Stomach smooth muscle (tissue), 2 donors: ENCODE data around the gene STYXL1.
A peak's percentile ranks its signal among the peaks of the same experiment; 100 is the strongest.
"Not testable (repeated sequence)": the region's sequence is repeated elsewhere in the genome, so short reads cannot be mapped to it uniquely, and the experiment has no call there.

ENCODE experiments used
- H3K27ac ChIP-seq: one replicate; pipeline ENCODE4 v1.7.0; 2013; ENCODE audit warnings: mild to moderate bottlenecking, low read length, inconsistent platforms
- H3K27me3 ChIP-seq, 2 donors: one replicate each; pipeline ENCODE4 v1.7.0; 2013; ENCODE audit warnings: low read length in 2 of 2; ENCODE audit not compliant: insufficient read depth in 2 of 2, control insufficient read depth in 1 of 2
- H3K36me3 ChIP-seq, 2 donors: one replicate each; pipeline ENCODE4 v1.7.0; 2013; ENCODE audit warnings: low read length in 2 of 2; ENCODE audit not compliant: control insufficient read depth in 2 of 2, insufficient read depth in 2 of 2
- H3K4me1 ChIP-seq: one replicate; pipeline ENCODE4 v1.7.0; 2013; ENCODE audit warnings: low read length; ENCODE audit not compliant: control insufficient read depth, insufficient read depth
- H3K4me3 ChIP-seq, 2 donors: one replicate each; pipeline ENCODE4 v1.7.0; 2013; ENCODE audit warnings: low read length in 2 of 2
- H3K9ac ChIP-seq, 2 donors: one replicate each; pipeline ENCODE4 v1.7.0; 2013; ENCODE audit warnings: low read length in 2 of 2, mild to moderate bottlenecking in 1 of 2
- H3K9me3 ChIP-seq, 2 donors: one replicate each; pipeline ENCODE4 v1.7.0; 2013; ENCODE audit warnings: low read length in 2 of 2; ENCODE audit not compliant: control insufficient read depth in 2 of 2
- donor health status: healthy.
- donor health status: Pancreatic carcinoma.

STYXL1 gene

DNA sequence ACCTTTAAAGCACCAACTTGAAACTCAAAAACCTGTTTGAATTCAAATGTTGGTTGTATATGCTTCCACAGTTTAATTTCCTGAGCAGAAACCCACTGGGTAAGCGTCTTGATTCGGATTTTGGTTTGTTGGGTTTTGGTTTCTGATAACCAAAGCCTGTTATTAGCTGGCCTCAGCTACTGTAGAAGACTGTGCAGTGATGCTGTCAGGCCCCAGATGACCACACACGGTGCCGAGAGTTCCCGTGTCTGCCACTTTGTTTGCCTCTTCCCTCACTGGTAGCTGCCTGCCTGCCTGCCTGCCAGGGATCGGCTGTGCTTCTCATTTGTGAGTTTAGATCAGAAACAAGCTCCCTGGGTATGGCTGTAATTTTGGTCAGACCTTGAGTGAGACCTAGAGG, 5.7 kb upstream of the STYXL1 start:
- H3K9ac ChIP-seq, result peak overlapping the region in 1 of 2 donors; percentile 47
- H3K4me1 ChIP-seq, result peaks cover 33% of the 10 kb centered on the region
- H3K9me3 ChIP-seq, result no peaks in the 10 kb centered on the region
- no peaks in the 10 kb centered on the region for H3K27me3 ChIP-seq
- no peak overlapping the region for H3K27ac ChIP-seq
- no peak overlapping the region for H3K4me3 ChIP-seq
- peaks cover 21 to 25% of the 10 kb centered on the region in 2 donors for H3K36me3 ChIP-seq

GRCh38 chr7:76052681-76053080, 4.9 kb upstream of the STYXL1 start:
- not testable (repeated sequence) for H3K9me3 ChIP-seq, H3K27ac ChIP-seq, H3K27me3 ChIP-seq, H3K9ac ChIP-seq, H3K4me3 ChIP-seq
- peaks cover 33% of the 10 kb centered on the region for H3K4me1 ChIP-seq
- H3K36me3 ChIP-seq, result peaks cover 14 to 17% of the 10 kb centered on the region in 2 donors

GRCh38 chr7:76051840-76052239, 4.0 kb upstream of the STYXL1 start:
- no peaks in the 10 kb centered on the region for H3K9me3 ChIP-seq
- peaks cover 6 to 8% of the 10 kb centered on the region in 2 donors for H3K36me3 ChIP-seq
- peaks cover 39% of the 10 kb centered on the region for H3K4me1 ChIP-seq
- no peak overlapping the region for H3K27ac ChIP-seq
- H3K27me3 ChIP-seq, result no peaks in the 10 kb centered on the region
- H3K4me3 ChIP-seq, result no peak overlapping the region
- H3K9ac ChIP-seq, result no peak overlapping the region

DNA sequence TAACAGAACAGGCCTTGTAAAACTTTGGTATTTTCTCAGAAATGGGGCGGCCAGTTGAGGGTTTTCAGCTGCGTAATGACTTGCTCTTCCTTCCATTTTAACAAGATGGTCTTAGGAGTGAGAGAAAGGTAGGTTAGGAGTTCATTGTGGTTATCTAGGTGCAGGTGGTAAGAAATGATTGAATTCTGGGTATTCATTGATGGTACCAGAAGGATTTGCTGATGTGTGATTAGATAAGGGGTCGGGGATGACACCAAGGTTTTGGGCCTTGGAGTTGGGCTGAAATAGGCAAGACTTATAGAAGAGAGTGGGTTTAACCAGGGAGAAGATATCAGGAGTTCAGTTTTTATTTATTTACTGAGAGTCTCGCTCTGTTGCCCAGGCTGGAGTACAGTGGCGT, 2.7 kb upstream of the STYXL1 start:
- no peaks in the 10 kb centered on the region for H3K27me3 ChIP-seq
- no peak overlapping the region for H3K4me3 ChIP-seq
- H3K4me1 ChIP-seq, result peaks cover 46% of the 10 kb centered on the region
- H3K9ac ChIP-seq, result no peak overlapping the region
- H3K36me3 ChIP-seq, result peaks cover 5 to 6% of the 10 kb centered on the region in 2 donors
- H3K27ac ChIP-seq, result no peak overlapping the region
- no peaks in the 10 kb centered on the region for H3K9me3 ChIP-seq

DNA sequence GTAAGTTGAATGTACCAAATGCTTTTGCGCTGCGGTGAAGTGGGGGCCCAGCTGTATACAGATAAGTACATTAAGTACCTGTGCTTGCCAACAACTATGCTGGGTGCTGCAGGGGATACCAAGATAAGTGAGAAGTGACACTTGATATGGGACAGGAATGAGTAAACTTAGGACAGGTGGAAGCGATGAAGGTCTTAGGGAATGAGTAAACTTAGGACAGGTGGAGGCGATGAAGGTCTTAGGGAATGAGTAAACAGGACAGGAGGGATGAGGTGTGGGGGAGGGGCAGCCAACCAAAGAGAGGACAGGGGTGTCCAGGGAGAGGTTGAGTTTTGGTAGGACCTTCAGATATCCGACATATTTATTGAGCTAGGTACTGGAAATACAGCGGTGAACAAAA, 1.5 kb upstream of the STYXL1 start:
- Histone ChIP-seq H3K9me3 (no peaks in the 10 kb centered on the region), H3K36me3 (peaks cover 3 to 6% of the 10 kb centered on the region in 2 donors), H3K9ac (no peak overlapping the region), H3K27me3 (no peaks in the 10 kb centered on the region), H3K27ac (peak overlapping the region; percentile 88), H3K4me1 (peaks cover 42% of the 10 kb centered on the region), H3K4me3 (peak overlapping the region in 1 of 2 donors; percentile 52)

DNA sequence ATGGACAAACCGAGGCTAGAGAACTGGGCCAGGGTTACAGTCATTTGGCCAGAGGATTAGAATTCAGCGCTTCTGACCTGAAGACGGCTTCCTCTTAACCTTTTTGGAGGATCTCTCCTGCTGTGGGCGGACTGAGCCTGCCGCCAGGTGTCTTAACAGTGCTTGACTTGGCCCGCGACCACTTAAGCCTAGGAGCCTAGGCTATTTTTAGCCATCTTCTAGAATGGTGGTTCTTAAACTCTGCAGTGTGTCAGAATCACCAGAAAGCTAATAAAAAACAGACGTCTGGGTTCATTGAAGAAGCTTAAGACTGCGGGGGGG, 828 bp upstream of the STYXL1 start:
- Histone ChIP-seq H3K4me3 (peak overlapping the region; percentile 98), H3K4me1 (peaks cover 36% of the 10 kb centered on the region), H3K36me3 (peaks cover 0 to 6% of the 10 kb centered on the region in 2 donors)

GRCh38 chr7:76047305-76047810, 442 bp downstream of the STYXL1 start:
- no peaks in the 10 kb centered on the region for H3K9me3 ChIP-seq
- peaks cover 0 to 6% of the 10 kb centered on the region in 2 donors for H3K36me3 ChIP-seq
- H3K27me3 ChIP-seq, result no peaks in the 10 kb centered on the region
- peak overlapping the region; percentile 98 for H3K4me3 ChIP-seq
- H3K27ac ChIP-seq, result peak overlapping the region; percentile 88
- H3K4me1 ChIP-seq, result peaks cover 31% of the 10 kb centered on the region
- peak overlapping the region; percentile 98 for H3K9ac ChIP-seq

More for the DNA sequence above, 828 bp upstream of the STYXL1 start:
- Histone ChIP-seq H3K9ac (peak overlapping the region; percentile 98), H3K27ac (peak overlapping the region; percentile 88), H3K27me3 (no peaks in the 10 kb centered on the region), H3K9me3 (no peaks in the 10 kb centered on the region)

- H3K27ac ChIP-seq, result no peak overlapping the region
- H3K4me3 ChIP-seq, result no peak overlapping the region
- peaks cover 21% of the 10 kb centered on the region for H3K4me1 ChIP-seq
- no peaks in the 10 kb centered on the region for H3K27me3 ChIP-seq
- H3K9me3 ChIP-seq, result no peaks in the 10 kb centered on the region
- peaks cover 0 to 4% of the 10 kb centered on the region in 2 donors for H3K36me3 ChIP-seq
- H3K9ac ChIP-seq, result no peak overlapping the region
Observed at GRCh38 chr7:76044375-76044865, 3.4 kb downstream of the STYXL1 start.

- Histone ChIP-seq H3K9ac (no peak overlapping the region), H3K4me1 (peaks cover 3% of the 10 kb centered on the region), H3K27me3 (no peaks in the 10 kb centered on the region), H3K36me3 (peaks cover 0 to 6% of the 10 kb centered on the region in 2 donors), H3K27ac (no peak overlapping the region), H3K4me3 (no peak overlapping the region), H3K9me3 (no peaks in the 10 kb centered on the region)
Observed at GRCh38 chr7:76040126-76040525, 7.7 kb downstream of the STYXL1 start.

DNA sequence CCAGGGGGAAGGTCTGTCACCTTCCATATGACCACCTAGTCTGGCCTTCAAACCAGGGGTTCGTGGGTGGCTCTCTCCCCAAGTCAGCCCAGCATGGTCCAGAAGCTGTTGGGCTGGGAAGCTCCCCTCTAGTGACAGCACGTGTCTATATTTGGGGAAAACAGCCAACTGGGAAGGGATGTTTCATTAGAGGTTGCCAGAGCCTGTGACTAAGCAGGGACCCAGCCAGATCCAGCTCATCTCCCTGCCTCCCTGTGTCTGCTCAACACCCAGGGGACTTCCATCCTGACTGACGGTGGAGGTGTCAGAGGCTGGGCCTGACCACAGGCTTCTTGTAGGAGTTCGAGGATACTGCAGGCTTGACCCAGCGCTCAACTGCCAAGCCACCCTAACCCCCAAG, 10.5 kb downstream of the STYXL1 start:
- no peaks in the 10 kb centered on the region for H3K9me3 ChIP-seq
- no peaks in the 10 kb centered on the region for H3K27me3 ChIP-seq
- peaks cover 0 to 6% of the 10 kb centered on the region in 2 donors for H3K36me3 ChIP-seq
- H3K4me3 ChIP-seq, result no peak overlapping the region
- H3K9ac ChIP-seq, result no peak overlapping the region
- no peak overlapping the region for H3K27ac ChIP-seq
- H3K4me1 ChIP-seq, result peaks cover 3% of the 10 kb centered on the region

GRCh38 chr7:76031964-76032363, 15.8 kb downstream of the STYXL1 start:
- Histone ChIP-seq H3K9me3 (no peaks in the 10 kb centered on the region), H3K27me3 (no peaks in the 10 kb centered on the region), H3K36me3 (peaks cover 3 to 4% of the 10 kb centered on the region in 2 donors), H3K9ac (no peak overlapping the region), H3K4me3 (no peak overlapping the region), H3K4me1 (no peaks in the 10 kb centered on the region), H3K27ac (no peak overlapping the region)
